Mesothelial cell of epicardium (in vitro differentiated cells): Measurements from ENCODE around the gene FHIT. TPM values are rescaled to one million over a fixed set of nuclear protein-coding genes. Genes with fewer than 3 reads are reported as not detected.

Source experiments
- DNase-seq, 2 experiments: peaks; one replicate each; pipeline ENCODE4 v3.0.0; 2021; ENCODE audit warnings: low spot score in 2 of 2; ENCODE audit not compliant: unreplicated experiment in 2 of 2
- H3K27ac Mint-ChIP-seq: 2 replicates; pipeline ENCODE4 v1.8.0; 2021; ENCODE audit warnings: mixed read lengths
- H3K27me3 Mint-ChIP-seq: 2 replicates; pipeline ENCODE4 v1.8.0; 2021; ENCODE audit warnings: low read depth, mixed read lengths
- H3K36me3 Mint-ChIP-seq: 2 replicates; pipeline ENCODE4 v1.8.0; 2021; ENCODE audit warnings: mixed read lengths
- H3K4me1 Mint-ChIP-seq: 2 replicates; pipeline ENCODE4 v1.8.0; 2021; ENCODE audit warnings: mixed read lengths
- H3K4me3 Mint-ChIP-seq: 2 replicates; pipeline ENCODE4 v1.8.0; 2021; ENCODE audit warnings: mild to moderate bottlenecking, moderate library complexity, mixed read lengths
- H3K9me3 Mint-ChIP-seq: 2 replicates; pipeline ENCODE4 v1.8.0; 2021; ENCODE audit warnings: mixed read lengths
- total RNA-seq: library from RNA; stranded (reverse); gene quantifications from 3 replicates; pipeline ENCODE4 v1.2.1, GENCODE V29; 2021
- TF ChIP-seq, protein P1 (sequence below): fragments of 200-600 bp; sonication (generic); IDR thresholded peaks from one replicate; pipeline ENCODE4 v1.5.0; 2021; ENCODE audit warnings: antibody characterized with exemption; ENCODE audit not compliant: unreplicated experiment

The FHIT gene
- total RNA-seq, 1 donor from 2014 or later = 10.7 TPM

DNA sequence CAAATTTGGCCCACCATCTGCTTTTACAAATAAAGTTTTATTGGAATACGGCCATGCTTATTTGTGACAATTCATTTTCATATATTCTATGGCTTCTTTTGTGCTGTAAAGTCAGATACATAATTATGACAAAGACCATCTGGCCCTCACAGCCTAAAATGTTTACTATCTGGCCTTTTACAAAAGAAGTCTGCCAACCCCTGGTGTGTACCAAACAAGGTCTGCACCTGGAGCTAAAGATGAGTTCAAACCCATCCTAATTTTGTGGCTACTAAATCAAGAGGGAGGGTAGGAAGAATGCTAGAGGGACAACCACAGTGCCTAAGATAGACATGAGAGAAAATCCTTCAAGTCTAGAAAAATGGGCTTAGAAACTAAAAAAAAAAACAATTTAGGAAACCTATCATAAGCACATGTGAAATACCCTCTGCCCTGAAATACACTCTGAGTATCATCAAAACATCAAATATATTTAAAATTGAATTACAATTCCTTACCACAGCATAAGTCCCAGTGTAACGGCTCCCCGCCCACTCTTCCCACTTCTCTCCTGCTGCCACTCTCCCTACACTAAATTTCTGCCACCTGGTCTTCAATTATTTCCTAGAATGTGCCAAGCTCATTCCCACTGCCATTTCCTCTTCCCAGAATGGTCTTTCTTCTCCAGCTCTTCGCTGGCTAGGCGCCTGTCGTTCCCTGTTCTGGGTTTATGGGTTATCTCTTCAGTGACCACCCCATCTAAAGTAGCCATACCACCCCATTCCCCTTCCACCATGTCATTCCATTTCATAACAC lies 1250.7 kb downstream of the FHIT start:
- Mint-ChIP-seq H3K36me3 (no peaks in the 10 kb centered on the region), H3K27ac (no peak overlapping the region), H3K4me1 (peaks cover 10% of the 10 kb centered on the region), H3K27me3 (peaks cover 4% of the 10 kb centered on the region), H3K4me3 (no peak overlapping the region), H3K9me3 (peaks cover 4% of the 10 kb centered on the region)
- DNase-seq = no peak
- TF ChIP-seq, protein P1, sequence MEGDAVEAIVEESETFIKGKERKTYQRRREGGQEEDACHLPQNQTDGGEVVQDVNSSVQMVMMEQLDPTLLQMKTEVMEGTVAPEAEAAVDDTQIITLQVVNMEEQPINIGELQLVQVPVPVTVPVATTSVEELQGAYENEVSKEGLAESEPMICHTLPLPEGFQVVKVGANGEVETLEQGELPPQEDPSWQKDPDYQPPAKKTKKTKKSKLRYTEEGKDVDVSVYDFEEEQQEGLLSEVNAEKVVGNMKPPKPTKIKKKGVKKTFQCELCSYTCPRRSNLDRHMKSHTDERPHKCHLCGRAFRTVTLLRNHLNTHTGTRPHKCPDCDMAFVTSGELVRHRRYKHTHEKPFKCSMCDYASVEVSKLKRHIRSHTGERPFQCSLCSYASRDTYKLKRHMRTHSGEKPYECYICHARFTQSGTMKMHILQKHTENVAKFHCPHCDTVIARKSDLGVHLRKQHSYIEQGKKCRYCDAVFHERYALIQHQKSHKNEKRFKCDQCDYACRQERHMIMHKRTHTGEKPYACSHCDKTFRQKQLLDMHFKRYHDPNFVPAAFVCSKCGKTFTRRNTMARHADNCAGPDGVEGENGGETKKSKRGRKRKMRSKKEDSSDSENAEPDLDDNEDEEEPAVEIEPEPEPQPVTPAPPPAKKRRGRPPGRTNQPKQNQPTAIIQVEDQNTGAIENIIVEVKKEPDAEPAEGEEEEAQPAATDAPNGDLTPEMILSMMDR = no peak

GRCh38 chr3:59998058-59998457 lies 1253.2 kb downstream of the FHIT start:
- H3K27ac Mint-ChIP-seq = no peak overlapping the region
- peaks cover 10% of the 10 kb centered on the region for H3K27me3 Mint-ChIP-seq
- TF ChIP-seq, protein P1 = no peak
- peaks cover 4% of the 10 kb centered on the region for H3K9me3 Mint-ChIP-seq
- peaks cover 10% of the 10 kb centered on the region for H3K4me1 Mint-ChIP-seq
- H3K4me3 Mint-ChIP-seq = no peak overlapping the region
- no peaks in the 10 kb centered on the region for H3K36me3 Mint-ChIP-seq
- DNase-seq = no peak

- TF ChIP-seq, protein P1 = no peak
- peaks cover 14% of the 10 kb centered on the region for H3K27me3 Mint-ChIP-seq
- peaks cover 10% of the 10 kb centered on the region for H3K4me1 Mint-ChIP-seq
- no peak for DNase-seq
- no peak overlapping the region for H3K4me3 Mint-ChIP-seq
- peaks cover 4% of the 10 kb centered on the region for H3K9me3 Mint-ChIP-seq
- H3K36me3 Mint-ChIP-seq = no peaks in the 10 kb centered on the region
- no peak overlapping the region for H3K27ac Mint-ChIP-seq
These were observed 1253.7 kb downstream of the FHIT start for GRCh38 chr3:59997583-59997982.

DNA sequence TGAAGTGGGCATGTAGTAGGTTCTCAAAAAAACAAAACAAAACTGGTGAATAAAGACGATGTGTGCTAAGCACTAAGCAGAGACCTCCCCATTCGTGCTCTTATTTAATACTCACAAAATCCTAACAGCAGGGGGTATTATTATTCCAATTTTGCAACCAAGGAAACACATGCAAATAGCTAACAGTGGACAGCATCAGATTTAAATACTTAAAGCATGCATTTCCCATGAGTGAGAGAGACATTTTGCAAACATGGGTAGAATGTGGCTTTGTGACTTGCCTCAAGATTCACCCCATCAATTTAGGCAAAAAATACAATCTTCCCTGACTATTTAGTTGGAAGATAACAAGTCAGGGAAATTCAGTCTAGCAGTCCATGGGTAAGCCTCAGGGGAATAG lies 1255.2 kb downstream of the FHIT start:
- TF ChIP-seq, protein P1 = no peak
- Mint-ChIP-seq H3K9me3 (peaks cover 8% of the 10 kb centered on the region), H3K36me3 (no peaks in the 10 kb centered on the region), H3K27ac (no peak overlapping the region), H3K4me3 (no peak overlapping the region), H3K27me3 (peaks cover 14% of the 10 kb centered on the region), H3K4me1 (peaks cover 10% of the 10 kb centered on the region)
- no peak for DNase-seq

- H3K4me1 Mint-ChIP-seq = peaks cover 10% of the 10 kb centered on the region
- TF ChIP-seq, protein P1 = no peak
- no peak overlapping the region for H3K27ac Mint-ChIP-seq
These were observed 1255.7 kb downstream of the FHIT start for GRCh38 chr3:59995563-59995962.

More at GRCh38 chr3:59995563-59995962, 1255.7 kb downstream of the FHIT start:
- H3K9me3 Mint-ChIP-seq = peaks cover 4% of the 10 kb centered on the region
- H3K36me3 Mint-ChIP-seq = no peaks in the 10 kb centered on the region
- peaks cover 14% of the 10 kb centered on the region for H3K27me3 Mint-ChIP-seq
- no peak overlapping the region for H3K4me3 Mint-ChIP-seq
- no peak for DNase-seq
